Endodermal cell (in vitro differentiated cells): Measurements from ENCODE around the gene MTA3. TPM values are rescaled to one million over a fixed set of nuclear protein-coding genes. Genes with fewer than 3 reads are reported as not detected.
A peak's percentile ranks its signal among the peaks of the same experiment; 100 is the strongest.
"Not testable (repeated sequence)": the region's sequence is repeated elsewhere in the genome, so short reads cannot be mapped to it uniquely, and the experiment has no call there.

Experiments
- DNase-seq: peaks from one replicate; pipeline ENCODE4 v3.0.0-alpha.2; 2017
- H3K27ac ChIP-seq: 2 replicates; pipeline ENCODE4 v1.5.1; 2013; ENCODE audit warnings: mild to moderate bottlenecking, low read depth, low read length, moderate library complexity
- H3K27me3 ChIP-seq: 2 replicates; pipeline ENCODE4 v1.6.1; 2013; ENCODE audit warnings: mild to moderate bottlenecking, low read length, moderate library complexity; ENCODE audit not compliant: insufficient read depth, control insufficient read depth, poor library complexity, severe bottlenecking
- H3K36me3 ChIP-seq: 2 replicates; pipeline ENCODE4 v1.7.0; 2013; ENCODE audit warnings: mild to moderate bottlenecking, low read length, moderate library complexity; ENCODE audit not compliant: control insufficient read depth, insufficient read depth
- H3K4me1 ChIP-seq: one replicate; pipeline ENCODE4 v1.7.0; 2013; ENCODE audit warnings: low read length; ENCODE audit not compliant: control insufficient read depth, insufficient read depth
- H3K4me3 ChIP-seq: 2 replicates; pipeline ENCODE4 v1.5.1; 2013; ENCODE audit warnings: mild to moderate bottlenecking, low read length, moderate library complexity
- H3K9ac ChIP-seq: 2 replicates; pipeline ENCODE4 v1.6.1; 2013; ENCODE audit warnings: mild to moderate bottlenecking, low read length, moderate library complexity; ENCODE audit not compliant: poor library complexity, severe bottlenecking; ENCODE audit errors: extremely low read depth
- H3K9me3 ChIP-seq: 2 replicates; pipeline ENCODE4 v1.6.1; 2013; ENCODE audit warnings: mild to moderate bottlenecking, low read length, moderate library complexity; ENCODE audit not compliant: control insufficient read depth
- H3K27ac Mint-ChIP-seq: 2 replicates; pipeline ENCODE4 v1.8.0; 2020; ENCODE audit warnings: mixed read lengths
- H3K27me3 Mint-ChIP-seq: 2 replicates; pipeline ENCODE4 v1.8.0; 2021; ENCODE audit warnings: mild to moderate bottlenecking, mixed read lengths; ENCODE audit not compliant: insufficient read depth
- H3K36me3 Mint-ChIP-seq: 2 replicates; pipeline ENCODE4 v1.8.0; 2020; ENCODE audit warnings: low read depth, mixed read lengths
- H3K4me1 Mint-ChIP-seq: 2 replicates; pipeline ENCODE4 v1.8.0; 2020; ENCODE audit warnings: mixed read lengths
- H3K4me3 Mint-ChIP-seq: 2 replicates; pipeline ENCODE4 v1.8.0; 2020; ENCODE audit warnings: mild to moderate bottlenecking, moderate library complexity, mixed read lengths
- H3K9me3 Mint-ChIP-seq: 2 replicates; pipeline ENCODE4 v1.8.0; 2020; ENCODE audit warnings: mild to moderate bottlenecking, mixed read lengths
- CTCF ChIP-seq: fragments of 200-600 bp; sonication (generic); conservative IDR thresholded peaks from 2 replicates; pipeline ENCODE4 v1.5.0; 2021; ENCODE audit warnings: antibody characterized with exemption, mild to moderate bottlenecking
- WGBS, 2 experiments: methylation state at CpG; one replicate each; pipeline versions ENCODE4 v1.1.5 to v1.1.7; 2013; ENCODE audit warnings: missing lambda C conversion rate in 2 of 2, mixed read lengths in 1 of 2; ENCODE audit not compliant: insufficient coverage in 1 of 2, insufficient read length in 1 of 2; 5-methylcytosine and 5-hydroxymethylcytosine counted together
- total RNA-seq, 2 donors: library from RNA; stranded (reverse); fragmentation: NEBNext Ultra II Directional in 1 of 2; extraction: Animal tissue kit (Norgen Biotek cat#: 25700) in 1 of 2; gene quantifications; 2 replicates in 1 of 2; 3 replicates in 1 of 2; pipeline ENCODE4 v1.2.1, GENCODE V29; 2021

The MTA3 gene
- total RNA-seq, 2 donors from 2014 or later, result 138 to 154 TPM

- peaks cover 69% of the 10 kb centered on the region for H3K36me3 Mint-ChIP-seq
- peak overlapping the region; percentile 68 for H3K27ac Mint-ChIP-seq
- DNase-seq, result peak; percentile 58
Observed at GRCh38 chr2:42622943-42623676, 54.7 kb downstream of the MTA3 start.

DNA sequence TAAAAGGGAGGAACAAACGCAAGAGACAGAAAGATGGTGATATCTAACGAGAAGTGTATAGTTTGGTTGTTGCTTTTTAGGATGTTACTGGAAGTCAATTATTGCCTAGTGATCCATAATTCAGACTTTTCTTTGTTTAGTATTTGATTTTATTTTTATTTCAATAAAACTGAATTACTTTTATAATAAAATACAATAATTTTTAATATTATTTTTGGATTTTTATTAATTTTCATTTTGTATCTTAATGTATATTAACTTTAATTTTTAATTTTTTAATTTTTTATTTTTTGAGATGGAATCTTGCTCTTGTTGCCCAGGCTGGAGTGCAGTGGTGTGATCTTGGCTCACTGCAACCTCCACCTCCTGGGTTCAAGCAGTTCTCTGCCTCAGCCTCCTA, 55.6 kb downstream of the MTA3 start:
- 98% methylated on average over 2 of the region's 2 CpGs; no CpG with 5 or more reads in 1 of the 2 experiments for WGBS, 2 experiments
- peak overlapping the region; percentile 68 for H3K27ac Mint-ChIP-seq
- peaks cover 2% of the 10 kb centered on the region for H3K4me1 Mint-ChIP-seq
- no peak overlapping the region for H3K4me3 Mint-ChIP-seq
- peaks cover 51% of the 10 kb centered on the region for H3K36me3 ChIP-seq
- peaks cover 25% of the 10 kb centered on the region for H3K9me3 ChIP-seq
- TF ChIP-seq CTCF, result no peak
- H3K4me1 ChIP-seq, result no peaks in the 10 kb centered on the region
- H3K27me3 ChIP-seq, result no peaks in the 10 kb centered on the region
- H3K27me3 Mint-ChIP-seq, result no peaks in the 10 kb centered on the region
- H3K36me3 Mint-ChIP-seq, result peaks cover 64% of the 10 kb centered on the region
- H3K9me3 Mint-ChIP-seq, result peaks cover 21% of the 10 kb centered on the region
- no peak overlapping the region for H3K27ac ChIP-seq
- no peak overlapping the region for H3K4me3 ChIP-seq
- DNase-seq, result no peak
- H3K9ac ChIP-seq, result no peak overlapping the region

More at GRCh38 chr2:42622943-42623676, 54.7 kb downstream of the MTA3 start:
- peaks cover 21% of the 10 kb centered on the region for H3K9me3 Mint-ChIP-seq
- Histone ChIP-seq H3K4me3 (peak overlapping the region; percentile 41), H3K27ac (no peak overlapping the region), H3K9ac (no peak overlapping the region), H3K36me3 (peaks cover 52% of the 10 kb centered on the region), H3K9me3 (peaks cover 25% of the 10 kb centered on the region), H3K27me3 (no peaks in the 10 kb centered on the region), H3K4me1 (no peaks in the 10 kb centered on the region)
- H3K4me1 Mint-ChIP-seq, result peaks cover 6% of the 10 kb centered on the region
- H3K27me3 Mint-ChIP-seq, result no peaks in the 10 kb centered on the region
- H3K4me3 Mint-ChIP-seq, result no peak overlapping the region
- no peak for TF ChIP-seq CTCF
- 60 to 78% methylated on average over 4 to 5 of the region's 5 CpGs for WGBS, 2 experiments

DNA sequence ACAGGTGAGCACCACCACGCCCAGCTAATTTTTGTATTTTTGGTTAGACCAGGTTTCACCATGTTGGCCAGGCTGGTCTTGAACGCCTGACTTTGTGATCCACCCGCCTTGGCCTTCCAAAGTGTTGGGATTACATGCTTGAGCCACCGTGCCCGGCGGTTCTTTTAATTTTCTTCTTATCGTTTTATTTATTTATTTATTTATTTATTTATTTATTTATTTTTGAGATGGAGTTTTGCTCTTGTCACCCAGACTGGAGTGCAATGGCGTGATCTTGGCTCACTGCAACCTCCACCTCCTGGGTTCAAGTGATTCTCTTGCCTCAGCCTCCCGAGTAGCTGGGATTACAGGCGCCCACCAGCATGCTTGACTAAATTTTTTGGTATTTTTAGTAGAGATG, 59.6 kb downstream of the MTA3 start:
- 95 to 97% methylated on average over 3 to 8 of the region's 10 CpGs for WGBS, 2 experiments
- H3K4me1 ChIP-seq, H3K9ac ChIP-seq, H3K27me3 Mint-ChIP-seq, H3K27me3 ChIP-seq, H3K9me3 Mint-ChIP-seq, H3K4me3 Mint-ChIP-seq, H3K27ac ChIP-seq, DNase-seq, H3K4me1 Mint-ChIP-seq, H3K9me3 ChIP-seq, H3K27ac Mint-ChIP-seq, H3K4me3 ChIP-seq: not testable (repeated sequence)
- peaks cover 39% of the 10 kb centered on the region for H3K36me3 ChIP-seq
- peaks cover 49% of the 10 kb centered on the region for H3K36me3 Mint-ChIP-seq
